HG03342 (cell line): ENCODE measurements around the gene GREM2.

Experiments
- ATAC-seq: cut with Tn5 transposase; IDR thresholded peaks from one replicate; pipeline ENCODE4 v1.9.1; 2021; ENCODE audit warnings: mild to moderate bottlenecking, moderate library complexity; ENCODE audit not compliant: unreplicated experiment

GREM2 gene

DNA sequence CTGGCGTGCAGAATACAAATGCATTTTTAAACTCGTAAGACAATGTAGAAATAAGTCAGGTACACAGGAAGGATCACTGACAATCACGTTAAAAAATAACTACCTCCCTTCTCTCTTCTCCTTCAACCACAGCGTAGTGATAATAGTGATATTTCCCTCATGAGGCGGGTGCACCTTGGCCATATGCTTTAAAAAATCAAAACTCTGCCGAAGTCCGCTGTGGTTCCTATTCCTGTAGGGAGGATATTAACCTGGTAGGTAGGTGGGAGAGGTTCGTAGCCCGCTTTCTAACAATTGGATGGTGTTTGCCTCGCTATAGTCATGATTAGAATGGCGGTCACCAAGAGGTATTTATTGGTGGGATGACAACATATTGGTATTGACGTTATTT, 732 bp downstream of the GREM2 start:
- ATAC-seq, result no peak

DNA sequence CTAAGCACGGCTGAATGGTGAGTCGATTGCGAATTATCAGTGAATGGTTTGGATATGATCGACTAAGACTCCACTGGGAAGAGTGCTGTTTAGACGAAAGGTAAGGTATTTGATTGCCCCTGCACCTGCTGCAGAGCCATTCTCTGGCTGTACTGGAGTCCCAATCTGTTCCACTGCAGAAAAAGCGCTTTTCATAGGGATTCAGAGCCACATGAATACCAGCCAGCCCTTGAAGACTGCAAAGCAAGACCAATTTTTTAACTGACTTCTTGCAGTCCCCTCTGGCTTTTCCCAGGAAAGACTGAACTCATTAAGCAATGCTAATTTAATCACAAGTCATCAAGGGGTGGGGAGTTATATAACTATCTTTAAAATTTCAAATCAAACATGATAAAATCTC, 1.3 kb downstream of the GREM2 start:
- ATAC-seq, result no peak

GRCh38 chr1:240609527-240610060, 2.4 kb downstream of the GREM2 start:
- no peak for ATAC-seq

GRCh38 chr1:240608707-240609106, 3.2 kb downstream of the GREM2 start:
- no peak for ATAC-seq

DNA sequence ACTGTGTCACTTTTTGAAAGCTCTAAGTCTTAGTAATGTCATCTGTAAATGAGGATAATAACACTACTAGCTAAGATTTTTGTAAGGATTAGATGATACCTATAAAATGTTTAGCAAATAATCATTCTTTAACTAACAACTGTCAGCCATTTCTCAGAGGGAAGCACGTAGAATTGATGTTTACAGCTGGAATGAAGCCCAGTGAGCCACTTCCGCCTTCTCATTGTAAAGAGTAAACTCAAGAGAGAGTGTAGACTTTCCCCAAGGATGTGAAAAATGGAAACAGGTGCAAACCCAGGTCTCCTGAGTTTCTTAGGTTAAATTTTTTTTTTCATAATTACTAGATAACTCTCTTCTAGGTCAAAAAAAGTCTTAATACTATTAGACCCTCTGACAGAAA, 4.9 kb downstream of the GREM2 start:
- ATAC-seq, result no peak

GRCh38 chr1:240602189-240602588, 9.8 kb downstream of the GREM2 start:
- no peak for ATAC-seq

GRCh38 chr1:240599830-240600229, 12.1 kb downstream of the GREM2 start:
- ATAC-seq, result no peak

DNA sequence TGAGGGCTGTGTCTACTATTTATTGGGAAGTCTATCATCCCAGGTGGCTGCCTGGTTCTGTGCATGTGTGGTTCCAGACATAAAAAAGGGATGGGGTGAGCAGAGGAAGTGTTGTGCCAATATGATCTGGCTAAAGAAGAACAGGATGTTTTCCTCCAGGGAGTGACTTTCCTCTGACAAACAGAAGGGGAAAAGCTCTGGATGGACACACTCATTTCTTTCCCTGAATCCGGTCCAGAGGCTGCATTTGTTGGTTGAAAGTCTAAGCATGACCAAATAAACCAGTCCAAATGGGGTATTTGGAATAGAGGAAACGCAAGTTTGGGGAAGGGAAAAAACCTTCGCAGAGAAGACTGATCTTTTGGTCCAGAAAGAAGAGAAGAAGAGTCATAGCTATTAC, 12.7 kb downstream of the GREM2 start:
- no peak for ATAC-seq

GRCh38 chr1:240598216-240599001, 13.5 kb downstream of the GREM2 start:
- no peak for ATAC-seq

GRCh38 chr1:240597153-240597745, 14.7 kb downstream of the GREM2 start:
- no peak for ATAC-seq

DNA sequence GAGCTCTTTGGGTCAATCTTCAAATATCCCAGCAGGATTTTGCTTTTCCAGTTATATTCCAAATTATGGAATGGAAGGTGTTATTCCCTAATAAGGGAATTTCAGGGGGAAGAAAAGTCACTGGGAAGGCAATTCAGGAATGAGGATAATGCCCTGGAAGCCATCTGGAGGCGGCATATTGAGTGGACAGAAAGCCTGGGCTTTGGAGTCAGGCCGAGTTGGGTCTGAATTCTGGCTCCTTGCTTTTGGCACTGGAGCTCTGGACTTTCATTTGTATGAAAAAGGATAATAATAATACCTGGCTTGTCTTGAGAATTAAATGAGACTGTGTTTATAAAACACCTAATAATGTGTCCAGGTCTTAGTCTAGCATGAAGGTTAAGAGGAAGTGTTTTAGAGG, 16.5 kb downstream of the GREM2 start:
- no peak for ATAC-seq

- no peak for ATAC-seq
Observed at GRCh38 chr1:240591564-240591963, 20.4 kb downstream of the GREM2 start.

DNA sequence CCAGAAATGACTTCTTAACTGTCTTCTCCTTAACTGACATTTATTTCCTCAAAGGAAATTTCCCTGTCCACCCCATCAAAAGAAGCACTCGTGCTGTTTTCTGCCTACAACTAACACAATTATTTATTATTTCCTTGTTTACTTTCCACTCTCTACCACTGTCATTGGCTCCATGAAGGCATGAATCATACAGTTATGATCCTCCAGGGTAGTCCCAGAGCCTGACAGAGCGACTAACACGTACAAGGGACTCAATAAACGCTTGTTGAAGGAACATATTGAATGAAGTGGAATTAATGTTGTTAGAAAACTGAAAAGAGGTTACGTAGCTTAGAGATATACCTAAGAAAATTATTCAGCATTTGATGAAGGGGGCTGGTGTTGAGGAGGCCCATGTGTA, 20.9 kb downstream of the GREM2 start:
- no peak for ATAC-seq

- no peak for ATAC-seq
Observed at GRCh38 chr1:240589585-240590110, 22.3 kb downstream of the GREM2 start.

DNA sequence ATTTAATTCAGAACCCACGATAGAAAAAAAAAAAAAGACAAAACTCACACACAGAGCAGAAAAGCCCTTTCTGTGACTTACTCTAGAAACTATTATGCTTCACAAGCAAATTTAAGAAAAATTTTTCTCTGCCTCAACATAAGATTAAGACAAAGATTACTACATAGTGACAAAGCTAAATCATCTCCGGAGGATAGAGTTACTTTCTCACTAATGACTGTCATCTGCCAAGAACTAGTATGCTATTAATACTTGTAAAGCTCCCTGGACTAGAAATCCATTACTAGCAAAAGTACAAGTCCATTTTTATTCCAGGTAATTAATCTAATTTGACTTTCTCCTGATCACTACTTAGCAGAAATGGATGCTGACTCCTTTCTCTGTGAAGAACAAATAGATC, 25.9 kb downstream of the GREM2 start:
- ATAC-seq, result no peak

DNA sequence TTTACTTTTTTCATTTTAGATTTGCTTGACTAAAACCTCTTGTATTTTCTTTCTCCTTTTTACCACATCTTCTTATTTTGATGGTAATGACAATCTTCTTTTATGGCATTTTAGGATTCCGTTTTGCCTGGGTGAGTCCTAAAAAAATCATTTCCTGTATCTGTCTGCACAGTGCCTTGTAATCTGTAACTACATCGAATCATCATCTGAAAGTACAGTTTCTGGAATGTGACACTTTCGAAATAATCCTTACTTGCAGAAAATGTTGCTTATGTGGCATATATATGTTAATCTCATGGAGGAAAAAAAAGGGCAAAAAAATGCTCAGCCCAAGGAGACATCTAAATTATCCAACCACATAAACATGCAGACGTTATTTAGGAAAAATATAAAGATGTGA, 29.0 kb downstream of the GREM2 start:
- ATAC-seq, result no peak

DNA sequence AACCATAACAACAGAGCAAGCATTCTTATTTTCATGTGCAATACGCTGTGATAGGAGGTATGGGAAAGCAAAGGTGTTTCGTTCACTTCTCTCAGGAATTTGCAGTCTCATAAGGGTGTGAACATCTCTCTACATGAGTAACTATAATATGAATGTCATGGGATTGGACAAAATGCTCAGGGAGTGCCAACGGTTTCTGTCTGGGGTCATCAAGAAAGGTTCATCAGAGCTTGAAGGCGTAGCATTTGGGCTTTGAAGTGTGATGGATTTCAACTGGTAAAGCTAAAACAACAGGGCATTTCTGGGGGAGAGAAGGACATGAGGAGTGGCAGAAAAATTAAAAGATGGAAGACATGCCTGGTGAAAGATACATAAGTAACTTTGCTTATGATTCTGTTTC, 32.4 kb downstream of the GREM2 start:
- ATAC-seq, result no peak

- no peak for ATAC-seq
Observed at GRCh38 chr1:240577095-240577494, 34.9 kb downstream of the GREM2 start.

DNA sequence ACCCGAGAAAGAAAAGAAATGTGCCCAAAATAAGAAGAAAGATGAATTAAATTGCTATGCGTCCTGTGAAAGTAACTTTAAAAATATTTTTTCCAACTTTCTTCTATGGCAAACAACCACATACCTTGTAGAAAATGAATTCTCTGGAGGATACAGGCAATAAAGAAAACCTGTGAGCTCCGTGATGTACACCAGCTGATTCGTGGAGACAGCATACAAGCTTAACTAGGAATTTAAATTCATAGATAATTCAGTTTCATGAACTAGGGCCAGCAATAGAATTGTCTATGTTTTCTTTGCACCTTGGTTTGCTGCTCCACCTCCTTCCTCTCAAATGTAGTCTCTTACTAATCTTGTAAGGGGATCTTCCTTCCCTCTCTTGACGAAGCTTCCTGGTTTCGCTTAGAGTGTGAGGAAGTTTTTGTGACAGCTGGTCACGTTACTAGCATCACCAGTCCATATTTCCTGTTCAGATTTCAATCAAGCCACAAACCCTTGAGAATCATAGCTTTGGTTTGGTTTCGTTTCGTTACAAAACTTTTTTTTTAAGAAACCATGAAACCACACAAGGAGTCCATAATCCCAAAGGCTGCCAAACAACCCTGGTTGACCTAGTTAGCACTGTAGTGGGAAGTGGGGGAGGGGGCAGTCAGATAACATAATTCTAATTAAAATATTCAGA, 35.8 kb downstream of the GREM2 start:
- peak; percentile 78 for ATAC-seq

- ATAC-seq, result no peak
Observed at GRCh38 chr1:240572328-240572727, 39.6 kb downstream of the GREM2 start.

- no peak for ATAC-seq
Observed at GRCh38 chr1:240571782-240572181, 40.2 kb downstream of the GREM2 start.

- ATAC-seq, result no peak
Observed at GRCh38 chr1:240567066-240567465, 44.9 kb downstream of the GREM2 start.
